Measurements from ENCODE around the gene RBM45. TPM values are rescaled to one million over a fixed set of nuclear protein-coding genes. Genes with fewer than 3 reads are reported as not detected.

Gene RBM45
- polyA plus RNA-seq, 1 donor (not counting 4 experiments of a cell fraction or from before 2014, with no cell fraction given), result 19.1 TPM

DNA sequence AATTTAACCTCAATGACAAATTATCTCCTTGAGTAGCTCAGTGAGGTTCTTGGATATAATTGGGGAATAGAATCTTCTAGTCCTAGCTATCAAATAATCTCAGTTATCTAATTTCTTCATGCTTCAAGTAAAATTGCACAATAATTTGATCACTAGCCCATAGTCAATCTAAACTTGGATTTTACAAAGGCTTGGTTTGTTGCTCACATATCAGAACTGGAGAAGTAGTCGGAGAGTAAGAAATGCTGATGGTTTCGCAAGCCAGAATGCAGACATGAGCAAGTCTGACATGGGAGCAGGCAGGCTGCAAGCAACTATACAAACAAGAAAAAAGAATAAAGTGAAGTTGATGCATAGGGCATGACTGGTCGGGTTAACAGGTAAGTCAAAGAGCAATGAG is 28.0 kb upstream of the RBM45 start:
- no peaks in the 10 kb centered on the region for H3K9me3 ChIP-seq (ENCODE audit: control insufficient read depth, low read depth, low read length)
- H3K4me3 ChIP-seq (ENCODE audit: control insufficient read depth in 2 of 3, extremely low read depth in 1 of 3, insufficient read depth in 2 of 3, low read depth in 1 of 3, low read length in 3 of 3), result no peak overlapping the region
- FAIRE-seq, result no peak
- no peak overlapping the region for H3K27ac ChIP-seq (ENCODE audit: control insufficient read depth, insufficient read depth, low read length)
- H4K20me1 ChIP-seq (ENCODE audit: control insufficient read depth, extremely low read depth, insufficient read depth, low read length), result no peaks in the 10 kb centered on the region
- H2AFZ ChIP-seq (ENCODE audit: control insufficient read depth, low read length), result no peak overlapping the region
- H3K27me3 ChIP-seq (ENCODE audit: control insufficient read depth, extremely low read depth, insufficient read depth, low read length), result no peaks in the 10 kb centered on the region
- H3K9me1 ChIP-seq (ENCODE audit: control insufficient read depth, extremely low read depth, insufficient read depth, low read length), result no peaks in the 10 kb centered on the region
- no peaks in the 10 kb centered on the region for H3K4me1 ChIP-seq (ENCODE audit: control insufficient read depth, extremely low read depth, insufficient read depth, low read length)
- H3K36me3 ChIP-seq (ENCODE audit: control insufficient read depth in 2 of 2, extremely low read depth in 1 of 2, insufficient read depth in 2 of 2, low read length in 2 of 2), result no peaks in the 10 kb centered on the region
- no peak for TF ChIP-seq EZH2 (IDR thresholded peaks at IDR 0.05; ENCODE audit: low read length)
- TF ChIP-seq, protein P1, sequence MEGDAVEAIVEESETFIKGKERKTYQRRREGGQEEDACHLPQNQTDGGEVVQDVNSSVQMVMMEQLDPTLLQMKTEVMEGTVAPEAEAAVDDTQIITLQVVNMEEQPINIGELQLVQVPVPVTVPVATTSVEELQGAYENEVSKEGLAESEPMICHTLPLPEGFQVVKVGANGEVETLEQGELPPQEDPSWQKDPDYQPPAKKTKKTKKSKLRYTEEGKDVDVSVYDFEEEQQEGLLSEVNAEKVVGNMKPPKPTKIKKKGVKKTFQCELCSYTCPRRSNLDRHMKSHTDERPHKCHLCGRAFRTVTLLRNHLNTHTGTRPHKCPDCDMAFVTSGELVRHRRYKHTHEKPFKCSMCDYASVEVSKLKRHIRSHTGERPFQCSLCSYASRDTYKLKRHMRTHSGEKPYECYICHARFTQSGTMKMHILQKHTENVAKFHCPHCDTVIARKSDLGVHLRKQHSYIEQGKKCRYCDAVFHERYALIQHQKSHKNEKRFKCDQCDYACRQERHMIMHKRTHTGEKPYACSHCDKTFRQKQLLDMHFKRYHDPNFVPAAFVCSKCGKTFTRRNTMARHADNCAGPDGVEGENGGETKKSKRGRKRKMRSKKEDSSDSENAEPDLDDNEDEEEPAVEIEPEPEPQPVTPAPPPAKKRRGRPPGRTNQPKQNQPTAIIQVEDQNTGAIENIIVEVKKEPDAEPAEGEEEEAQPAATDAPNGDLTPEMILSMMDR (optimal IDR thresholded peaks at IDR 0.05 in 1 of 3, IDR thresholded peaks at IDR 0.05 in 1 of 3, conservative IDR thresholded peaks at IDR 0.05 in 1 of 3; ENCODE audit: extremely low read depth in 1 of 3, insufficient read depth in 2 of 3, low read length in 3 of 3), result no peak
- no peak overlapping the region for H3K9ac ChIP-seq (ENCODE audit: control insufficient read depth, extremely low read depth, insufficient read depth, low read length)
- dilution Hi-C loops (cut with MboI; ENCODE audit: extremely low pct_ligation_motif_present, low sequenced_read_pairs), result no loop called here
- no peaks in the 10 kb centered on the region for H3K79me2 ChIP-seq (ENCODE audit: control insufficient read depth, insufficient read depth, low read length)
- DNase-seq (ENCODE audit: low read depth, low spot score), result no peak
- no peak overlapping the region for H3K4me2 ChIP-seq (ENCODE audit: control insufficient read depth, extremely low read depth, insufficient read depth, low read depth, low read length)

DNA sequence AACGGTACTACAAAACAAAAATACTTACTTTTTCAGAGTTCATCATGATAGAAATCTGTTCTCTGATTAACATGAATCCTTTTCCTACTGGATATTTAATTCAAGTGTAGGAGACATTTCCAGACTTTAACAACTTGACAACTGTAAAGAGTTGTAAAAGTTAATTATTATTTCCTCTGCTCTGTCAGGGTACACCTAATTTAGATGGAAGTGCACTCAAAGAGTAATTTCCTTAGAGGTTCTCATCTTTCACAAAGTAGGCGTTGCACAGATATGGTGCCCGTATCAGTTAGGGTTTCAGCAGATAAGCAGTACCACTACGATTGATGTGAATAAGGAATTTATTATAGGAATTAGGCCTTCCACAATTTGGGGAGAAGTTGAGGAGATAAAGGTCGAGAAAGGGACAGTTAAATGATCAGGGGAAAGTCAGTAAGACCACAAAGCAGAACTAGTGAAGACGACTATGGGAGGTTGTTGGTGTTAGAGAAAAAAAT is 23.4 kb upstream of the RBM45 start:
- Histone ChIP-seq H2AFZ (ENCODE audit: control insufficient read depth, low read length) (no peak overlapping the region), H3K9me3 (ENCODE audit: control insufficient read depth, low read depth, low read length) (no peaks in the 10 kb centered on the region), H3K4me2 (ENCODE audit: control insufficient read depth, extremely low read depth, insufficient read depth, low read depth, low read length) (no peak overlapping the region), H3K4me3 (ENCODE audit: control insufficient read depth in 2 of 3, extremely low read depth in 1 of 3, insufficient read depth in 2 of 3, low read depth in 1 of 3, low read length in 3 of 3) (no peak overlapping the region), H3K27me3 (ENCODE audit: control insufficient read depth, extremely low read depth, insufficient read depth, low read length) (no peaks in the 10 kb centered on the region), H3K9ac (ENCODE audit: control insufficient read depth, extremely low read depth, insufficient read depth, low read length) (no peak overlapping the region), H3K9me1 (ENCODE audit: control insufficient read depth, extremely low read depth, insufficient read depth, low read length) (no peaks in the 10 kb centered on the region), H3K4me1 (ENCODE audit: control insufficient read depth, extremely low read depth, insufficient read depth, low read length) (no peaks in the 10 kb centered on the region), H3K27ac (ENCODE audit: control insufficient read depth, insufficient read depth, low read length) (no peak overlapping the region), H3K79me2 (ENCODE audit: control insufficient read depth, insufficient read depth, low read length) (no peaks in the 10 kb centered on the region), H3K36me3 (ENCODE audit: control insufficient read depth in 2 of 2, extremely low read depth in 1 of 2, insufficient read depth in 2 of 2, low read length in 2 of 2) (no peaks in the 10 kb centered on the region), H4K20me1 (ENCODE audit: control insufficient read depth, extremely low read depth, insufficient read depth, low read length) (no peaks in the 10 kb centered on the region)
- FAIRE-seq (no peak), DNase-seq (ENCODE audit: low read depth, low spot score) (no peak)
- dilution Hi-C loops (cut with MboI; ENCODE audit: extremely low pct_ligation_motif_present, low sequenced_read_pairs), result no loop called here
- TF ChIP-seq, protein P1 (optimal IDR thresholded peaks at IDR 0.05 in 1 of 3, IDR thresholded peaks at IDR 0.05 in 1 of 3, conservative IDR thresholded peaks at IDR 0.05 in 1 of 3; ENCODE audit: extremely low read depth in 1 of 3, insufficient read depth in 2 of 3, low read length in 3 of 3), result no peak
- TF ChIP-seq EZH2 (IDR thresholded peaks at IDR 0.05; ENCODE audit: low read length), result no peak
